ENCODE data around the gene TNFAIP8. TPM values are rescaled to one million over a fixed set of nuclear protein-coding genes. Genes with fewer than 3 reads are reported as not detected.

The TNFAIP8 gene
- total and polyA plus RNA-seq, 9 of the 15 experiments (the other 6 are each of a cell fraction or from before 2014, with no cell fraction given), result 29.9 to 52.2 (median 44.8) TPM

DNA sequence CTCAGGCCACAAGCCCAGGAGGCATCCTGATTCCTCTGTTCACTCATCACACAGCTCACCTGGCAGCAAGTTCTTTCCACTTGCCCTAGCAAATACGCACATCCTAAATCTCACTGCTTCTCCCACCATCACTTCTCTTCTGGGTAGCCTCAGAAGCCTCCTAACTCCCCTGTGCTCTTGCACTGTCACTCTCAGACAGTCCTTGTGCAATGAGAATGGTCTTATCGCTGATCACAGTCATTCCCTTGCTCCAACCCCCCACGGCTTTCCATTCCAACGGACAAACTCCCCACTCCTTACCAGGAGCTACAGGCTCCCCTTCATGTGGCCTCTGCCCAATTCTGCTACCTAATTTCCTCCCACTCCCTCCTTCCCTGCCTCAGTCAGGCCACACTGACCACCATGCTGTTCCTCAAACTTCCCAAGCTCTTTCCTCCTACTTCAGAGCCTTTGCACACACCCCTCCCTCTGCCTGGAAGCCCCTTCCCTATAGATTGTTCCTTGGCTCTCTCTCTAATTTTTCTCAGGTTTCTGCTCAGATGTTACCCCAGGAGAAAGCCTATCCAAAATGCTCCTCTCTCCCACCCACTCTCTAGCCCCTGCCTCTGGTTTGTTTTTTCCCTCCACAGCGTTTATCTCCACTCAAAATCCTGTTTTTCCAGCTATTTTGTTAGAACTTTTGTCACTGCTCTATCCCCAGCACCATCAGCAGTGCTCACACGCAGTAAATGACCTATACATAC, 34.1 kb upstream of the TNFAIP8 start (continued):
- no peak for TF ChIP-seq PTBP1 (IDR thresholded peaks at IDR 0.05; ENCODE audit: low read depth, low read length)
- no peak for TF ChIP-seq SAFB (IDR thresholded peaks at IDR 0.05; ENCODE audit: borderline replicate concordance, low read depth, low read length)
- no peak for TF ChIP-seq ZNF146 (CRISPR knock-in tag; IDR thresholded peaks at IDR 0.05; ENCODE audit: unreplicated experiment)
- peak; percentile 49; the same call in 1 of the 2 replicates for TF ChIP-seq ESRRA (IDR thresholded peaks at IDR 0.05; ENCODE audit: borderline replicate concordance, low read depth)
- no peak for TF ChIP-seq CHD4 (IDR thresholded peaks at IDR 0.05; ENCODE audit: insufficient read depth, insufficient replicate concordance, low read depth, low read length, poor library complexity, severe bottlenecking)
- no peak for TF ChIP-seq ZNF165 (CRISPR knock-in tag; IDR thresholded peaks at IDR 0.05; ENCODE audit: borderline replicate concordance)
- peak; percentile 96 for TF ChIP-seq GATAD2A (IDR thresholded peaks at IDR 0.05)
- no peak for TF ChIP-seq CREBBP (IDR thresholded peaks at IDR 0.05; ENCODE audit: low read depth, low read length)
- no peak for TF ChIP-seq HNRNPUL1 (IDR thresholded peaks at IDR 0.05; ENCODE audit: low read length)
- TF ChIP-seq SREBF2 (CRISPR knock-in tag; IDR thresholded peaks at IDR 0.05), result no peak
- no peak for TF ChIP-seq ZNF224 (CRISPR knock-in tag; IDR thresholded peaks at IDR 0.05)
- no peak; the same call in 1 of the 2 replicates for TF ChIP-seq KLF6 (CRISPR knock-in tag; IDR thresholded peaks at IDR 0.05; ENCODE audit: borderline replicate concordance)
- TF ChIP-seq ZNF583 (CRISPR knock-in tag; IDR thresholded peaks at IDR 0.05), result no peak
- no peak for TF ChIP-seq ZNF445 (CRISPR knock-in tag; IDR thresholded peaks at IDR 0.05; ENCODE audit: low read depth)
- no peak; the same call in 1 of the 2 replicates for TF ChIP-seq HOMEZ (CRISPR knock-in tag; IDR thresholded peaks at IDR 0.05)
- TF ChIP-seq EHMT2 (IDR thresholded peaks at IDR 0.05), result peak; percentile 90
- TF ChIP-seq ZFP1 (CRISPR knock-in tag; IDR thresholded peaks at IDR 0.05), result no peak
- no peak for TF ChIP-seq FOS (IDR thresholded peaks at IDR 0.05; ENCODE audit: extremely low read depth, insufficient read length)
- TF ChIP-seq NFE2L1 (tag; IDR thresholded peaks at IDR 0.05; ENCODE audit: borderline replicate concordance, low read depth), result no peak
- no peak for TF ChIP-seq MED1 (CRISPR knock-in tag; IDR thresholded peaks at IDR 0.05; ENCODE audit: borderline replicate concordance)
- TF ChIP-seq ZNF311 (CRISPR knock-in tag; IDR thresholded peaks at IDR 0.05), result no peak; the same call in 1 of the 2 replicates
- no peak for TF ChIP-seq GTF2F1 (IDR thresholded peaks at IDR 0.05; ENCODE audit: low read depth, low read length)
- TF ChIP-seq MIER1 (IDR thresholded peaks at IDR 0.05; ENCODE audit: low read depth), result no peak
- no peak for TF ChIP-seq ASH1L (IDR thresholded peaks at IDR 0.05; ENCODE audit: borderline replicate concordance, low read depth, partially characterized antibody)
- TF ChIP-seq TCF7L2 (IDR thresholded peaks at IDR 0.05; ENCODE audit: low read depth, low read length), result no peak
- TF ChIP-seq KDM2B (CRISPR knock-in tag; IDR thresholded peaks at IDR 0.05), result no peak
- TF ChIP-seq RFX5 (IDR thresholded peaks at IDR 0.05; ENCODE audit: low read depth, low read length), result no peak
- no peak for TF ChIP-seq HMG20B (CRISPR knock-in tag; IDR thresholded peaks at IDR 0.05)
- no peak for TF ChIP-seq RBM14 (IDR thresholded peaks at IDR 0.05; ENCODE audit: borderline replicate concordance, insufficient read depth, low read depth, low read length)
- TF ChIP-seq TGIF2 (CRISPR knock-in tag; IDR thresholded peaks at IDR 0.05), result no peak
- TF ChIP-seq NRF1 (conservative IDR thresholded peaks at IDR 0.05 in 1 of 2, IDR thresholded peaks at IDR 0.05 in 1 of 2), result no peak
